IPS DF 4.7 (cell line): Measurements from ENCODE around the gene PSEN1.

Source experiments
- DNase-seq: peaks from one replicate; pipeline ENCODE4 v3.0.0-alpha.2; 2013; ENCODE audit warnings: low spot score; ENCODE audit errors: extremely low read depth

The PSEN1 gene

GRCh38 chr14:73253323-73253610 lies 117.0 kb downstream of the PSEN1 start:
- DNase-seq: no peak

GRCh38 chr14:73253721-73254120 lies 117.4 kb downstream of the PSEN1 start:
- no peak for DNase-seq

GRCh38 chr14:73254247-73255004 lies 118.1 kb downstream of the PSEN1 start:
- no peak for DNase-seq

GRCh38 chr14:73255005-73255400 lies 118.7 kb downstream of the PSEN1 start:
- no peak for DNase-seq

- no peak for DNase-seq
Observed at GRCh38 chr14:73255693-73256225, 119.5 kb downstream of the PSEN1 start.

GRCh38 chr14:73258076-73258475 lies 121.8 kb downstream of the PSEN1 start:
- no peak for DNase-seq

- no peak for DNase-seq
Observed at GRCh38 chr14:73258845-73259611, 122.7 kb downstream of the PSEN1 start.

GRCh38 chr14:73259837-73260236 lies 123.5 kb downstream of the PSEN1 start:
- no peak for DNase-seq

GRCh38 chr14:73260574-73260973 lies 124.3 kb downstream of the PSEN1 start:
- no peak for DNase-seq

GRCh38 chr14:73261075-73261474 lies 124.8 kb downstream of the PSEN1 start:
- no peak for DNase-seq

GRCh38 chr14:73261520-73262426 lies 125.5 kb downstream of the PSEN1 start:
- no peak for DNase-seq

GRCh38 chr14:73262427-73263183 lies 126.3 kb downstream of the PSEN1 start:
- DNase-seq: no peak

- DNase-seq: no peak
Observed at GRCh38 chr14:73263606-73264005, 127.3 kb downstream of the PSEN1 start.

- no peak for DNase-seq
Observed at GRCh38 chr14:73264080-73264884, 128.0 kb downstream of the PSEN1 start.

GRCh38 chr14:73264885-73265720 lies 128.8 kb downstream of the PSEN1 start:
- DNase-seq: no peak

- no peak for DNase-seq
Observed at GRCh38 chr14:73265721-73266046, 129.4 kb downstream of the PSEN1 start.

- no peak for DNase-seq
Observed at GRCh38 chr14:73266317-73266716, 130.0 kb downstream of the PSEN1 start.

- no peak for DNase-seq
Observed at GRCh38 chr14:73267474-73267873, 131.2 kb downstream of the PSEN1 start.
